NCI-H748 treated with DMSO at 0.1 percent for 48 hours (cell line): ENCODE results near the gene SLC25A44.
"Not testable (repeated sequence)": the region's sequence is repeated elsewhere in the genome, so short reads cannot be mapped to it uniquely, and the experiment has no call there.

Experiments
- DNase-seq: peaks from one replicate; lab custom pipeline; 2025; lab: John Stamatoyannopoulos, UW

Gene SLC25A44

GRCh38 chr1:156163712-156164111 is 30.2 kb upstream of the SLC25A44 start:
- no peak for DNase-seq

- DNase-seq = no peak
Measured at GRCh38 chr1:156164125-156164831, 29.6 kb upstream of the SLC25A44 start.

GRCh38 chr1:156165083-156165482 is 28.8 kb upstream of the SLC25A44 start:
- no peak for DNase-seq

- DNase-seq = no peak
Measured at GRCh38 chr1:156167536-156167935, 26.4 kb upstream of the SLC25A44 start.

- no peak for DNase-seq
Measured at GRCh38 chr1:156172696-156173470, 21.0 kb upstream of the SLC25A44 start.

GRCh38 chr1:156176610-156177210 is 17.2 kb upstream of the SLC25A44 start:
- no peak for DNase-seq

GRCh38 chr1:156177919-156178654 is 15.8 kb upstream of the SLC25A44 start:
- DNase-seq = no peak

GRCh38 chr1:156180471-156180870 is 13.4 kb upstream of the SLC25A44 start:
- DNase-seq = no peak

- not testable (repeated sequence) for DNase-seq
Measured at GRCh38 chr1:156181391-156181924, 12.4 kb upstream of the SLC25A44 start.

- DNase-seq = not testable (repeated sequence)
Measured at GRCh38 chr1:156182010-156182779, 11.7 kb upstream of the SLC25A44 start.

GRCh38 chr1:156186347-156187177 is 7.3 kb upstream of the SLC25A44 start:
- not testable (repeated sequence) for DNase-seq

- not testable (repeated sequence) for DNase-seq
Measured at GRCh38 chr1:156190265-156190664, 3.6 kb upstream of the SLC25A44 start.

- DNase-seq = no peak
Measured at GRCh38 chr1:156191292-156191964, 2.5 kb upstream of the SLC25A44 start.

GRCh38 chr1:156193208-156193487 is 756 bp upstream of the SLC25A44 start:
- DNase-seq = no peak

GRCh38 chr1:156194300-156194652 is 372 bp downstream of the SLC25A44 start:
- no peak for DNase-seq

- DNase-seq = no peak
Measured at GRCh38 chr1:156195853-156196252, 1.9 kb downstream of the SLC25A44 start.

- no peak for DNase-seq
Measured at GRCh38 chr1:156196445-156196844, 2.5 kb downstream of the SLC25A44 start.

- no peak for DNase-seq
Measured at GRCh38 chr1:156198831-156199349, 5.0 kb downstream of the SLC25A44 start.

GRCh38 chr1:156200044-156200443 is 6.1 kb downstream of the SLC25A44 start:
- no peak for DNase-seq

- no peak for DNase-seq
Measured at GRCh38 chr1:156203331-156203730, 9.4 kb downstream of the SLC25A44 start.
